HG03442 (cell line): ENCODE data around the gene WDR27.

Experiments used
- ATAC-seq: cut with Tn5 transposase; IDR thresholded peaks from one replicate; pipeline ENCODE4 v1.9.1; 2021; ENCODE audit warnings: mild to moderate bottlenecking, moderate library complexity; ENCODE audit not compliant: unreplicated experiment

Gene WDR27

GRCh38 chr6:169701954-169702839, at the start of gene WDR27, which contains the start of gene C6orf120:
WDR27 (minus strand) TSS chr6:169702029; CDS start chr6:169689005, 13,024 bp downstream.
C6orf120 (plus strand) TSS chr6:169702126; CDS start chr6:169702460, 334 bp downstream.
- peak; percentile 90 for ATAC-seq

- ATAC-seq = no peak
These were observed 44.7 kb upstream of the WDR27 start for GRCh38 chr6:169746556-169746955.

GRCh38 chr6:169745405-169745804, 43.6 kb upstream of the WDR27 start:
- no peak for ATAC-seq

GRCh38 chr6:169741344-169741743, 39.5 kb upstream of the WDR27 start:
- no peak for ATAC-seq

GRCh38 chr6:169738976-169739529, 37.2 kb upstream of the WDR27 start:
- ATAC-seq = no peak

- no peak for ATAC-seq
These were observed 36.6 kb upstream of the WDR27 start for GRCh38 chr6:169738204-169738975.

GRCh38 chr6:169729961-169730360, 28.1 kb upstream of the WDR27 start:
- ATAC-seq = no peak

GRCh38 chr6:169726963-169727362, 25.1 kb upstream of the WDR27 start:
- ATAC-seq = no peak

- ATAC-seq = no peak
These were observed 24.2 kb upstream of the WDR27 start for GRCh38 chr6:169726049-169726400.

GRCh38 chr6:169725125-169726048, 23.6 kb upstream of the WDR27 start:
- no peak for ATAC-seq

GRCh38 chr6:169724494-169725124, 22.8 kb upstream of the WDR27 start, which contains the start of gene PHF10:
PHF10 (minus strand) TSS chr6:169724500; CDS start chr6:169723931, 569 bp downstream.
- peak; percentile 39 for ATAC-seq

- peak; percentile 39 for ATAC-seq
These were observed 22.2 kb upstream of the WDR27 start for GRCh38 chr6:169723991-169724493.

GRCh38 chr6:169723200-169723909, 21.5 kb upstream of the WDR27 start:
- ATAC-seq = peak; percentile 32

- no peak for ATAC-seq
These were observed 20.8 kb upstream of the WDR27 start for GRCh38 chr6:169722362-169723199.

- no peak for ATAC-seq
These were observed 18.5 kb upstream of the WDR27 start for GRCh38 chr6:169720207-169720855.

- ATAC-seq = no peak
These were observed 17.3 kb upstream of the WDR27 start for GRCh38 chr6:169719117-169719516.

GRCh38 chr6:169714595-169714994, 12.8 kb upstream of the WDR27 start:
- no peak for ATAC-seq

- ATAC-seq = no peak
These were observed 12.3 kb upstream of the WDR27 start for GRCh38 chr6:169714178-169714577.
